Measurements from ENCODE around the gene TPO. TPM values are rescaled to one million over a fixed set of nuclear protein-coding genes. Genes with fewer than 3 reads are reported as not detected.

The TPO gene
- total RNA-seq, 3 donors from 2014 or later, result 5.1 to 21.0 (median 15.1) TPM

- intact Hi-C loops (cut with DNase I; ENCODE audit: low total_unique reads), result no loop called here
- DNase-seq (ENCODE audit: low spot score in 2 of 2), result no peak
- Histone ChIP-seq H3K27me3 (peaks cover 0 to 20% of the 10 kb centered on the region in 2 donors), H3K36me3 (no peaks in the 10 kb centered on the region), H3K4me3 (no peak overlapping the region), H3K9me3 (no peaks in the 10 kb centered on the region), H3K4me1 (no peaks in the 10 kb centered on the region), H3K27ac (no peak overlapping the region)
- TF ChIP-seq CTCF (IDR thresholded peaks at IDR 0.05) (no peak), POLR2AphosphoS5 (IDR thresholded peaks at IDR 0.05) (no peak), POLR2A (IDR thresholded peaks at IDR 0.05) (no peak)
Measured at GRCh38 chr2:1460851-1461418, 47.7 kb downstream of the TPO start.

DNA sequence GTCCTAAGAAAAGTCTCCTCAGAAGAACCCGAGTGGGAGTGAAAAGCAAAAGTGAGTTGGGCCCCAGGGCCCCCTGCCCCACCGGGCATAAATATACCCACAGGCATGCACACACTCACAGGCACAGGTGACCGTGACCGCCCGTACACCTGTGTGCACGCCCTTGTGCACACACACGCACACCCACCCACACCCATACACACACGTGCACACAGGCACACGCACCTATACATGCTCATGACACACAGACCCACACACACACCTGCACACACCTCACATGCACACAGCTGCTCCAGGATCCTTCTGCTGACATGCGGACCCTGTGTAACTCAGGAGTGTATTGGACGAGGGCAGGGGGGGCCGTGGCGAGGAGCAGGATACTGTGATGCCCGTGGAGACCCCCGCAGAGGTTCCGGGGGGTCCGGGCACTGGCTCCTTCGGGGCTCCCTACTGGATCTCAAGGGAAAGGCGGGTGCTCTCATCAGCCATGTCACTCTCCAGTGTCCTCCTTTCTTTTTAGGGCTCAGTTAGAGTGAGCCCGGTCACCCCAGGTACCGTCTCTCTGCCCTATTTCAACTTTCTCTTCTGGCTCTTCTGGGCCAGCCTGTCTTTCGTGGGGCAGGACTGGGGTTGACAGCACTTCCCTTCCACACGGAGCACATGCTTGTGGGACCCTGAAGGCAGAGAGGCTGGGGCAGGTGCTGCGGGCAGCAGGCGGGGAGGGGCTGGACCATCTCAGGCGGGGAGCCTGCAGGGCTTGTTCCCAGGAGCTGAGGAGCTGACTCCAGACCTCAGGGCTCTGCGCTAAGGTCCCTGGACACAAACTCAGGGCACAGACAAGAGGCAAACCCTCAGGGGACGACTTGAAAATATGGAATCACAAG, 48.5 kb downstream of the TPO start:
- H3K27ac ChIP-seq, result no peak overlapping the region
- H3K4me3 ChIP-seq, result no peak overlapping the region
- TF ChIP-seq CTCF (IDR thresholded peaks at IDR 0.05) (no peak), POLR2A (IDR thresholded peaks at IDR 0.05) (no peak), POLR2AphosphoS5 (IDR thresholded peaks at IDR 0.05) (no peak)
- H3K9me3 ChIP-seq, result no peaks in the 10 kb centered on the region
- intact Hi-C loops (cut with DNase I; ENCODE audit: low total_unique reads), result no loop called here
- no peaks in the 10 kb centered on the region for H3K36me3 ChIP-seq
- H3K4me1 ChIP-seq, result no peaks in the 10 kb centered on the region
- no peak for DNase-seq (ENCODE audit: low spot score in 2 of 2)
- H3K27me3 ChIP-seq, result peaks cover 0 to 20% of the 10 kb centered on the region in 2 donors

DNA sequence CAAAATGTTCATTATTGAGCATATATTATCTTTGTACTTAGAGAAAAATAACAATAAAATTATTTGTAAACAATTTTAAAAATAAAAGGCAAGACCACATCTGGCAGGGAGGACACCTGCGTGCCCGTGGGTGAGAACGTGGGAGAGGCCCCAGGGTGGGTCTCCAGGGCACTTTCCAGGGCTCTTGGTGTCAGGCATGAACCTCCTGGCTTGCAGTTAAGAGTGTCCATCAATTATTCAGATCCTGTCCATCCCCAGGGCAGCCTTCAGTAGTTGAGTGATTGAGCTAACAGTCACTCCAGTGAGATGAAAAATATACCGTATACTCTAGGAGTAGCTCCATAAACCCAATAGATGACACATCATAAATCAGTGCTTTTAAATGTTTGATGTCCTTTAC, 49.7 kb downstream of the TPO start:
- Histone ChIP-seq H3K4me1 (no peaks in the 10 kb centered on the region), H3K4me3 (no peak overlapping the region), H3K27ac (no peak overlapping the region), H3K36me3 (no peaks in the 10 kb centered on the region), H3K9me3 (no peaks in the 10 kb centered on the region), H3K27me3 (peaks cover 0 to 20% of the 10 kb centered on the region in 2 donors)
- DNase-seq (ENCODE audit: low spot score in 2 of 2), result no peak
- no peak for TF ChIP-seq CTCF (IDR thresholded peaks at IDR 0.05)
- no peak for TF ChIP-seq POLR2AphosphoS5 (IDR thresholded peaks at IDR 0.05)
- no peak for TF ChIP-seq POLR2A (IDR thresholded peaks at IDR 0.05)
- intact Hi-C loops (cut with DNase I; ENCODE audit: low total_unique reads), result no loop called here

GRCh38 chr2:1472350-1472749, 59.1 kb downstream of the TPO start:
- TF ChIP-seq POLR2AphosphoS5 (IDR thresholded peaks at IDR 0.05), result no peak
- TF ChIP-seq POLR2A (IDR thresholded peaks at IDR 0.05), result no peak
- no peak for TF ChIP-seq CTCF (IDR thresholded peaks at IDR 0.05)
- DNase-seq (ENCODE audit: low spot score in 2 of 2), result no peak
- Histone ChIP-seq H3K4me3 (no peak overlapping the region), H3K27me3 (peaks cover 0 to under 1% of the 10 kb centered on the region in 2 donors), H3K4me1 (no peaks in the 10 kb centered on the region), H3K36me3 (no peaks in the 10 kb centered on the region), H3K9me3 (peaks cover 0 to 13% of the 10 kb centered on the region in 2 donors), H3K27ac (no peak overlapping the region)
- intact Hi-C loops (cut with DNase I; ENCODE audit: low total_unique reads), result no loop called here

DNA sequence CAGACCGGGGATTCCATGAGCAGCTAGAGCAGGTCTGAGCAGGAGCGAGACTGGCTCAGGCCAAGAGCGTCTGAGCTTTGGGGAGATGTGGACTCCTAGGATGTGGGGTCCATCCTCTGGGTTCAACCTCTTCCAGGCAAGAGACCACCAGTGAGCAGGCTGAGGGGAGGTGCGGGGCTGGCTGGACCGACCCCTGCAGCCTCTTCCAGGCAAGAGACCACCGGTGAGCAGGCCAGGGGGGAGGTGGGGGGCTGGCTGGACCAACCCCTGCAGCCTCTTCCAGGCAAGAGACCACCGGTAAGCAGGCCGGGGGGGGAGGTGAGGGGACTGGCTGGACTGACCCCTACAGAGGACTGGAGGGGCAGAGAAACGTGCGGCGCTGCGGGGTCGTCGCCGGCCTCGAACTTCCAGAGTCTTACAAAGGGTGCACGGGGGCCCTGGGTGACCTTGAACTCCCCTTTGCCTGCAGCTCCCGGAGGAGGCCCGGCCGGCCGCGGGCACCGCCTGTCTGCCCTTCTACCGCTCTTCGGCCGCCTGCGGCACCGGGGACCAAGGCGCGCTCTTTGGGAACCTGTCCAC, 63.4 kb downstream of the TPO start:
- Histone ChIP-seq H3K4me3 (no peak overlapping the region), H3K27me3 (peaks cover 0 to 9% of the 10 kb centered on the region in 2 donors), H3K9me3 (no peaks in the 10 kb centered on the region), H3K4me1 (no peaks in the 10 kb centered on the region), H3K36me3 (no peaks in the 10 kb centered on the region), H3K27ac (no peak overlapping the region)
- intact Hi-C loops (cut with DNase I; ENCODE audit: low total_unique reads), result no loop called here
- no peak for DNase-seq (ENCODE audit: low spot score in 2 of 2)
- TF ChIP-seq CTCF (IDR thresholded peaks at IDR 0.05) (no peak), POLR2A (IDR thresholded peaks at IDR 0.05) (no peak), POLR2AphosphoS5 (IDR thresholded peaks at IDR 0.05) (no peak)
